Measurements from ENCODE around the gene NEIL3. TPM values are rescaled to one million over a fixed set of nuclear protein-coding genes. Genes with fewer than 3 reads are reported as not detected.

NEIL3 gene, protein sequence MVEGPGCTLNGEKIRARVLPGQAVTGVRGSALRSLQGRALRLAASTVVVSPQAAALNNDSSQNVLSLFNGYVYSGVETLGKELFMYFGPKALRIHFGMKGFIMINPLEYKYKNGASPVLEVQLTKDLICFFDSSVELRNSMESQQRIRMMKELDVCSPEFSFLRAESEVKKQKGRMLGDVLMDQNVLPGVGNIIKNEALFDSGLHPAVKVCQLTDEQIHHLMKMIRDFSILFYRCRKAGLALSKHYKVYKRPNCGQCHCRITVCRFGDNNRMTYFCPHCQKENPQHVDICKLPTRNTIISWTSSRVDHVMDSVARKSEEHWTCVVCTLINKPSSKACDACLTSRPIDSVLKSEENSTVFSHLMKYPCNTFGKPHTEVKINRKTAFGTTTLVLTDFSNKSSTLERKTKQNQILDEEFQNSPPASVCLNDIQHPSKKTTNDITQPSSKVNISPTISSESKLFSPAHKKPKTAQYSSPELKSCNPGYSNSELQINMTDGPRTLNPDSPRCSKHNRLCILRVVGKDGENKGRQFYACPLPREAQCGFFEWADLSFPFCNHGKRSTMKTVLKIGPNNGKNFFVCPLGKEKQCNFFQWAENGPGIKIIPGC
- 11.1 and 12.5 TPM in 2 replicates for total RNA-seq

GRCh38 chr4:177309522-177310371, at the start of gene NEIL3:
NEIL3 (plus strand) TSS chr4:177309874; CDS start chr4:177309954, 80 bp downstream.

Other genes with a start within 250 kb of the NEIL3 start
- 38.3 and 39.8 TPM in 2 replicates for gene AGA, start 132.6 kb downstream of the NEIL3 start, total RNA-seq